Activated naive CD8-positive, alpha-beta T cell treated with anti-CD3 and anti-CD28 coated beads, Interleukin-2, amount 10 ng/mL, durations not matched to agents 7 days and 5 days (primary cell): ENCODE data around the gene PLEKHH1. TPM values are rescaled to one million over a fixed set of nuclear protein-coding genes. Genes with fewer than 3 reads are reported as not detected.
"Not testable (repeated sequence)": the region's sequence is repeated elsewhere in the genome, so short reads cannot be mapped to it uniquely, and the experiment has no call there.

Experiments
- ATAC-seq: fragments of 150-1000 bp; cut with Tn5 transposase; one replicate; pipeline ENCODE4 v1.10.0; 2021; ENCODE audit warnings: low read depth, moderate library complexity
- POLR2A ChIA-PET: fragments of 350-600 bp; sonication (Branson Sonifier 250); formaldehyde crosslinking; loops from one replicate; lab custom pipeline; 2021; ENCODE audit warnings: antibody characterized with exemption; lab: Charles Lee
- DNase-seq: peaks from one replicate; pipeline ENCODE4 v3.0.0; 2021
- H3K27ac Mint-ChIP-seq: one replicate; pipeline ENCODE4 v1.8.0; 2022; ENCODE audit warnings: mild to moderate bottlenecking, mixed read lengths
- H3K27me3 Mint-ChIP-seq: one replicate; pipeline ENCODE4 v1.8.0; 2022; ENCODE audit warnings: mild to moderate bottlenecking, moderate library complexity, mixed read lengths
- H3K36me3 Mint-ChIP-seq: one replicate; pipeline ENCODE4 v1.8.0; 2021; ENCODE audit warnings: mild to moderate bottlenecking, mixed read lengths
- H3K4me1 Mint-ChIP-seq: one replicate; pipeline ENCODE4 v1.8.0; 2021; ENCODE audit warnings: mixed read lengths
- H3K4me3 Mint-ChIP-seq: one replicate; pipeline ENCODE4 v1.8.0; 2022; ENCODE audit warnings: mild to moderate bottlenecking, moderate library complexity, mixed read lengths
- H3K9me3 Mint-ChIP-seq: one replicate; pipeline ENCODE4 v1.8.0; 2021; ENCODE audit warnings: mixed read lengths
- total RNA-seq, 2 experiments: library from RNA; stranded (reverse); gene quantifications; one replicate each; pipeline ENCODE4 v1.2.3, GENCODE V29; 2021

Gene PLEKHH1
- total RNA-seq, 2 experiments from 2014 or later, result 0.68 to 1.0 TPM

GRCh38 chr14:67626131-67626530 is 93.0 kb downstream of the PLEKHH1 start:
- H3K27ac Mint-ChIP-seq, H3K27me3 Mint-ChIP-seq, DNase-seq, H3K4me3 Mint-ChIP-seq, ATAC-seq, H3K36me3 Mint-ChIP-seq, POLR2A ChIA-PET, H3K9me3 Mint-ChIP-seq: not testable (repeated sequence)
- peaks cover 11% of the 10 kb centered on the region for H3K4me1 Mint-ChIP-seq

DNA sequence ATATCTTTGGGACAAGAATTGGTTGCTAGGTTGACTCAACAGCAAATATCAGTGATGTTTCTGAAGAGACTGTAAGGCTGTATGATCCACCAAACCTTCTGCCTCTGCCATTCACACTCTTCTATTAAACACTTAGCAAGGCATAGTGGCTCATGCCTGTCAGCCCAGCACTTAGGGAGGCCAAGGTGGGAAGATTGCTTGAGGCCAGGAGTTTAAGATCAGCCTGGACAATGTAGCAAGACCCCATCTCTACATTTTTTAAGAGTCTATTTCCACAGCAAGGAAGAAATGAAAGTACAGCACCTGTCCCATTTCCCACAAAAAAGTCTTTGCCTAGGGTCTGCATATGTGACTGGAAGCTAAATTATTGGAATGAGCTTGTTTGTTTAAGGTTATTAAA is 94.4 kb downstream of the PLEKHH1 start:
- DNase-seq (no peak), ATAC-seq (no peak)
- H3K36me3 Mint-ChIP-seq, result peaks cover 4% of the 10 kb centered on the region
- peaks cover 11% of the 10 kb centered on the region for H3K4me1 Mint-ChIP-seq
- no peak overlapping the region for H3K27ac Mint-ChIP-seq
- H3K9me3 Mint-ChIP-seq, result no peaks in the 10 kb centered on the region
- no peaks in the 10 kb centered on the region for H3K27me3 Mint-ChIP-seq
- no peak overlapping the region for H3K4me3 Mint-ChIP-seq
- POLR2A ChIA-PET, result no interaction called here

DNA sequence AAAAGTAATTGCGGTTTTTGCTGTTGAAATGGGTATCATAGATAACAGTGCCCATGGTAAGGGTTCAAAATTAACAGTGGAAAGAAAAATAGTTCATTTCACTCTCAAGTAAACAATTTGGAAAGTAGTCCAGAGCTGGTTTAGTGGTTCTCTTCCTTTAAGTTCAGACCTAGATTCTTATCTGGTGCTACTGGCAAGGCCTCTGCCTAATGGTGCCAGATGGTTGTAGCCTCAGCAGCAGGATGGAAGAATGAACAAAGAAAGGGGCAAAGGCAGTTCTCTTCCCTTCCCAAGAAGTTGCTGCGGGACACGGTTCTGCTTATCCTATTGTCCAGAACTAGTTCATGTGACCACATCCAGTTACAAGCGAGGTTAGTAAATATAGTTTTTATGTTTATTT is 97.1 kb downstream of the PLEKHH1 start:
- POLR2A ChIA-PET, result interaction anchor here (1.1 kb wide), 1 partner anchor 30 kb away, joined by 3 read pairs; the partner anchor contains the start of gene PIGH

DNA sequence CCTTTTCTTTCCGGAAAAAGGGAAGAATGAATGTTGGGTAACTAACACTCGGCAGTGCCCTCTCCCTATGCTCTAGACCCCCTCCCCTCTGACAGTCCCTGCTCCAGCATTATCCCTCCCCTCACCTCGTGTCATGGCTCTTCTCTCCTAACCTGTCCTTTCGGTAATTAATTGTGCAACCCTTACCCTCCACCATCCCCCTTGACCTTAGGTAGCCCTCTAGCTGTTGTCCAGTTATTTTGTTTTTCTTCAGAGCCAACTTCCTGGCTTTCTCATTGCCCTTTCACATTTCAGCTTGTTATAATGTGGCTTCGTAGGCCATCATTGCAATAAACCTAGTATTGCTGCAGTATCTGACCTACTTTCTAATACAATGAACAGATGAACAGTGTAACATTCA is 97.8 kb downstream of the PLEKHH1 start:
- Mint-ChIP-seq H3K4me1 (peaks cover 3% of the 10 kb centered on the region), H3K9me3 (no peaks in the 10 kb centered on the region), H3K27ac (no peak overlapping the region), H3K36me3 (peaks cover 1% of the 10 kb centered on the region), H3K27me3 (no peaks in the 10 kb centered on the region), H3K4me3 (no peak overlapping the region)
- DNase-seq, result no peak
- POLR2A ChIA-PET, result interaction anchor here (1.1 kb wide), 1 partner anchor 31 kb away, joined by 3 read pairs; the partner anchor contains the start of gene PIGH
- ATAC-seq, result no peak

More for the DNA sequence above, 97.1 kb downstream of the PLEKHH1 start:
- no peaks in the 10 kb centered on the region for H3K9me3 Mint-ChIP-seq
- ATAC-seq (no peak), DNase-seq (no peak)
- no peaks in the 10 kb centered on the region for H3K27me3 Mint-ChIP-seq
- H3K36me3 Mint-ChIP-seq, result peaks cover 1% of the 10 kb centered on the region
- H3K27ac Mint-ChIP-seq, result no peak overlapping the region
- H3K4me3 Mint-ChIP-seq, result no peak overlapping the region
- H3K4me1 Mint-ChIP-seq, result peaks cover 2% of the 10 kb centered on the region

DNA sequence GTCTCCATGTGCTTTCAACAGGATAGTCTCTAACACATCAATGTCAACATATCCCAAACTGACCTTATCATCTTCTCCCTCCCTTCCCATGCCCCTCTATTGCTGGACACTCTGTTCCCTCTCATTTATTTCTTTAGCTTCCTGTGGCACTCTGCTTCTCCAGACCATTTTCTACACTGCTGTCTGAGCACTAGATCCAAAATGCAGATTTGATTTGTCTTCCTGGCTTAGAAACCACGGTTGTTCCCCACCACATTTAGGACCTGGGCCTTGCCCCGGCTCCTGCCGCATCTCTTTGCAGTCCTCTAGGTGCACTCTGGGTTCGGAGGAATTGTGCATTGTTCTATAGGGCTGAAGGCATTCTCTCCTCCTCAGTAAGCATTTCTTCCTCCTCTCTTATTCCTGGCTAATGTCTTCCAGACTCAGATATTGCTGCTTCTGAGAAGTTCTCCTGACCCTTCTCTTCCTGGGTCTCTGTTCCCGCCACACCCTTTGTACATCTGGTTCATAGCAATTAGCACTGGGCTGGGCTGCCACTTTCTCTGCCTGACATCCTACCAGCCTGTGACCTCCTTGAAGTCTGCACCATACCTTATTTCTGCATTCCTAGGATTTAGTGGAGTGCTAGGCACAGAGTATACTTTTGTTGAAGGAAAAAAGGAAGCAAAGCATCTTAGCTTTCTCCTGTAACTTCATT is 100.5 kb downstream of the PLEKHH1 start:
- no peak overlapping the region for H3K27ac Mint-ChIP-seq
- POLR2A ChIA-PET, result no interaction called here

GRCh38 chr14:67636361-67636919 is 103.3 kb downstream of the PLEKHH1 start:
- H3K27ac Mint-ChIP-seq, result no peak overlapping the region
- peaks cover 1% of the 10 kb centered on the region for H3K36me3 Mint-ChIP-seq
- H3K9me3 Mint-ChIP-seq, result no peaks in the 10 kb centered on the region
- POLR2A ChIA-PET, result no interaction called here
- ATAC-seq (no peak), DNase-seq (no peak)
- peaks cover 1% of the 10 kb centered on the region for H3K4me1 Mint-ChIP-seq
- no peaks in the 10 kb centered on the region for H3K27me3 Mint-ChIP-seq
- H3K4me3 Mint-ChIP-seq, result no peak overlapping the region

More for the DNA sequence above, 100.5 kb downstream of the PLEKHH1 start:
- Mint-ChIP-seq H3K4me1 (peaks cover 4% of the 10 kb centered on the region), H3K4me3 (no peak overlapping the region), H3K27me3 (no peaks in the 10 kb centered on the region), H3K9me3 (no peaks in the 10 kb centered on the region), H3K36me3 (peaks cover 1% of the 10 kb centered on the region)
- DNase-seq, result no peak
- ATAC-seq, result no peak

GRCh38 chr14:67638642-67639041 is 105.6 kb downstream of the PLEKHH1 start:
- Mint-ChIP-seq H3K9me3 (no peaks in the 10 kb centered on the region), H3K4me1 (peaks cover 7% of the 10 kb centered on the region), H3K27me3 (no peaks in the 10 kb centered on the region), H3K4me3 (no peak overlapping the region), H3K27ac (no peak overlapping the region), H3K36me3 (peaks cover 3% of the 10 kb centered on the region)
- no peak for DNase-seq
- ATAC-seq, result no peak
- POLR2A ChIA-PET, result no interaction called here

Other genes with a start within 250 kb of the PLEKHH1 start
- 10 to 100 TPM; 38.7 to 41.9 TPM for gene ATP6V1D, start 173.5 kb upstream of the PLEKHH1 start, total RNA-seq
- gene EIF2S1, start 173.0 kb upstream of the PLEKHH1 start, total RNA-seq, result 100 to 1,000 TPM in 1 of 2 experiments, 10 to 100 TPM in 1; 93.2 to 103 TPM
- gene PLEK2, start 121.1 kb upstream of the PLEKHH1 start, total RNA-seq, result under 1 TPM; 0.85 to 0.97 TPM
- 10 to 100 TPM; 20.0 to 20.9 TPM for gene TMEM229B, start 44.6 kb upstream of the PLEKHH1 start, total RNA-seq
- gene PIGH, start 67.0 kb downstream of the PLEKHH1 start, total RNA-seq, result 10 to 100 TPM; 22.9 to 24.9 TPM
- 1 to 10 TPM; 1.3 to 2.6 TPM for gene ARG2, start 86.6 kb downstream of the PLEKHH1 start, total RNA-seq
- 10 to 100 TPM; 69.9 to 74.6 TPM for gene VTI1B, start 141.3 kb downstream of the PLEKHH1 start, total RNA-seq
- 10 to 100 TPM; 54.9 to 55.5 TPM for gene RDH11, start 162.5 kb downstream of the PLEKHH1 start, total RNA-seq
- not detected for gene RDH12, start 168.6 kb downstream of the PLEKHH1 start, total RNA-seq